ENCODE data around the gene LKAAEAR1.

LKAAEAR1 gene

GRCh38 chr20:64074963-64075362, 9.2 kb downstream of the LKAAEAR1 start:
- H3K4me3 ChIP-seq (ENCODE audit: low read depth in 1 of 2, low read length in 2 of 2): no peak overlapping the region
- no peak overlapping the region for H3K27ac ChIP-seq (ENCODE audit: low read length)
- H3K27me3 ChIP-seq (ENCODE audit: low read depth, low read length): no peaks in the 10 kb centered on the region
- peaks cover 0 to 29% of the 10 kb centered on the region in 2 donors for H3K36me3 ChIP-seq (ENCODE audit: control insufficient read depth in 1 of 2, insufficient read depth in 2 of 2, low read length in 2 of 2)
- H3K9me3 ChIP-seq (ENCODE audit: control insufficient read depth in 1 of 2, low read length in 2 of 2): no peaks in the 10 kb centered on the region
- H3K4me1 ChIP-seq (ENCODE audit: control insufficient read depth in 1 of 2, insufficient read depth in 2 of 2, low read length in 2 of 2): peaks cover 8 to 10% of the 10 kb centered on the region in 2 donors

- H3K9me3 ChIP-seq (ENCODE audit: control insufficient read depth in 1 of 2, low read length in 2 of 2): no peaks in the 10 kb centered on the region
- no peaks in the 10 kb centered on the region for H3K27me3 ChIP-seq (ENCODE audit: low read depth, low read length)
- H3K4me1 ChIP-seq (ENCODE audit: control insufficient read depth in 1 of 2, insufficient read depth in 2 of 2, low read length in 2 of 2): peaks cover 8 to 9% of the 10 kb centered on the region in 2 donors
- H3K36me3 ChIP-seq (ENCODE audit: control insufficient read depth in 1 of 2, insufficient read depth in 2 of 2, low read length in 2 of 2): peaks cover 0 to 29% of the 10 kb centered on the region in 2 donors
- no peak overlapping the region for H3K4me3 ChIP-seq (ENCODE audit: low read depth in 1 of 2, low read length in 2 of 2)
- no peak overlapping the region for H3K27ac ChIP-seq (ENCODE audit: low read length)
Observed at GRCh38 chr20:64074184-64074789, 9.9 kb downstream of the LKAAEAR1 start.

GRCh38 chr20:64073476-64074183, 10.6 kb downstream of the LKAAEAR1 start:
- H3K36me3 ChIP-seq (ENCODE audit: control insufficient read depth in 1 of 2, insufficient read depth in 2 of 2, low read length in 2 of 2): peaks cover 0 to 29% of the 10 kb centered on the region in 2 donors
- no peak overlapping the region for H3K27ac ChIP-seq (ENCODE audit: low read length)
- H3K4me1 ChIP-seq (ENCODE audit: control insufficient read depth in 1 of 2, insufficient read depth in 2 of 2, low read length in 2 of 2): peaks cover 2% of the 10 kb centered on the region in 2 donors
- no peak overlapping the region for H3K4me3 ChIP-seq (ENCODE audit: low read depth in 1 of 2, low read length in 2 of 2)
- no peaks in the 10 kb centered on the region for H3K27me3 ChIP-seq (ENCODE audit: low read depth, low read length)
- no peaks in the 10 kb centered on the region for H3K9me3 ChIP-seq (ENCODE audit: control insufficient read depth in 1 of 2, low read length in 2 of 2)

- no peak overlapping the region for H3K27ac ChIP-seq (ENCODE audit: low read length)
- H3K27me3 ChIP-seq (ENCODE audit: low read depth, low read length): no peaks in the 10 kb centered on the region
- no peak overlapping the region for H3K4me3 ChIP-seq (ENCODE audit: low read depth in 1 of 2, low read length in 2 of 2)
- H3K9me3 ChIP-seq (ENCODE audit: control insufficient read depth in 1 of 2, low read length in 2 of 2): no peaks in the 10 kb centered on the region
- H3K4me1 ChIP-seq (ENCODE audit: control insufficient read depth in 1 of 2, insufficient read depth in 2 of 2, low read length in 2 of 2): no peaks in the 10 kb centered on the region
- H3K36me3 ChIP-seq (ENCODE audit: control insufficient read depth in 1 of 2, insufficient read depth in 2 of 2, low read length in 2 of 2): peaks cover 0 to 29% of the 10 kb centered on the region in 2 donors
Observed at GRCh38 chr20:64072498-64073063, 11.6 kb downstream of the LKAAEAR1 start.

DNA sequence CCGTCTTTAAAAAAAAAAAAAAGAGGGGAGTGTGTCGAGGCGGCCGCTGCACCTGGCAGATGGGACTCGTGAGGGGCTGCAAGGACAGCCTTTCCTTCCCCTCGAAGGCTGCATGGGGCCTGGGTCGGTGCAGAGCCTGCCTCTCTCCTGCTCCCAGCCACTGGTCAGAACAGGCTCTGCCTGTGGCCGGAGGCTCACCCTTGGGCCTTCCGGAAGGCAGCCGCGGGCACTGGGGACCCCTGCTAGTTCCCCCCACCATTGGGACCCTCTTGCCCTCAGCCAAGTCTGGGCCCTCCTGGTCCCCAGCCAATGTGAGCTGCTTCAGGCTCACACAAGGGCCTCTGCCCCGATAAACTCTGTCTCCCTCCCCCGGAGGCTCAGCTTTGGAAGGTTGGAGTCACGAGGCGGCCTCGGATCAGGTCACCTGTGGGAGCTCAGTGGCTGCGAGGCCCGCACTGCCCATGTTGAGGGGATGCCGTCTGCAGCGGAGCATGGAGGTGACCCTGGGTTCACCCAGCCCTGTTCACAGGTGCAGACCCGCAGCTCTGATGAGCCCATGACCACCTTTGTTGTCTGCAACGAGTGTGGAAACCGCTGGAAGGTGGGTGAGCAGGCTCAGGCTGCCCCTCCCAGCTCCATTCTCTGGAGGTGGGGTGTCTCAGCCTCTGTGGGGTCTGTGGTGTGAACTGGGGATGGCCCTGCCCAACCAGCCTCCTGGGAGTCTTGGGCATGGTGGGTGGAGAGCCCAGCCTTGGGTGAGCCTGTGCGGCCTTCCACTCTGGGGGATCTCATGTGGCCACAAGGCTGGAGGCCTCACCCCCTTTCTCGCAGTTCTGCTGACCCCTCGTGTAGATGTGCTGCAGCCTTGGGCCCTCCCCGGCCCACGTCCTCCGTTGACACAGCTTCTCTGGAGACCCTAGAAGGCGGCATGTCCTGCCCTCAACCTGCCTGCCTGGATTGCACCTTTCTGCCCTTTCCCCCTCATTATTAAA, 12.6 kb downstream of the LKAAEAR1 start:
- no peaks in the 10 kb centered on the region for H3K9me3 ChIP-seq (ENCODE audit: control insufficient read depth in 1 of 2, low read length in 2 of 2)
- H3K4me1 ChIP-seq (ENCODE audit: control insufficient read depth in 1 of 2, insufficient read depth in 2 of 2, low read length in 2 of 2): no peaks in the 10 kb centered on the region
- H3K4me3 ChIP-seq (ENCODE audit: low read depth in 1 of 2, low read length in 2 of 2): no peak overlapping the region
- no peaks in the 10 kb centered on the region for H3K27me3 ChIP-seq (ENCODE audit: low read depth, low read length)
- H3K27ac ChIP-seq (ENCODE audit: low read length): no peak overlapping the region
- H3K36me3 ChIP-seq (ENCODE audit: control insufficient read depth in 1 of 2, insufficient read depth in 2 of 2, low read length in 2 of 2): peaks cover 0 to 29% of the 10 kb centered on the region in 2 donors

GRCh38 chr20:64070244-64070993, 13.8 kb downstream of the LKAAEAR1 start:
- Histone ChIP-seq H3K9me3 (ENCODE audit: control insufficient read depth in 1 of 2, low read length in 2 of 2) (no peaks in the 10 kb centered on the region), H3K4me1 (ENCODE audit: control insufficient read depth in 1 of 2, insufficient read depth in 2 of 2, low read length in 2 of 2) (no peaks in the 10 kb centered on the region), H3K36me3 (ENCODE audit: control insufficient read depth in 1 of 2, insufficient read depth in 2 of 2, low read length in 2 of 2) (peaks cover 0 to 29% of the 10 kb centered on the region in 2 donors), H3K27me3 (ENCODE audit: low read depth, low read length) (no peaks in the 10 kb centered on the region), H3K4me3 (ENCODE audit: low read depth in 1 of 2, low read length in 2 of 2) (no peak overlapping the region), H3K27ac (ENCODE audit: low read length) (no peak overlapping the region)

- peaks cover 0 to 29% of the 10 kb centered on the region in 2 donors for H3K36me3 ChIP-seq (ENCODE audit: control insufficient read depth in 1 of 2, insufficient read depth in 2 of 2, low read length in 2 of 2)
- peaks cover 0 to 1% of the 10 kb centered on the region in 2 donors for H3K4me1 ChIP-seq (ENCODE audit: control insufficient read depth in 1 of 2, insufficient read depth in 2 of 2, low read length in 2 of 2)
- no peaks in the 10 kb centered on the region for H3K27me3 ChIP-seq (ENCODE audit: low read depth, low read length)
- no peak overlapping the region for H3K4me3 ChIP-seq (ENCODE audit: low read depth in 1 of 2, low read length in 2 of 2)
- H3K9me3 ChIP-seq (ENCODE audit: control insufficient read depth in 1 of 2, low read length in 2 of 2): no peaks in the 10 kb centered on the region
- no peak overlapping the region for H3K27ac ChIP-seq (ENCODE audit: low read length)
Observed at GRCh38 chr20:64069614-64070243, 14.5 kb downstream of the LKAAEAR1 start.

GRCh38 chr20:64069209-64069613, 15.0 kb downstream of the LKAAEAR1 start:
- no peak overlapping the region for H3K27ac ChIP-seq (ENCODE audit: low read length)
- no peak overlapping the region for H3K4me3 ChIP-seq (ENCODE audit: low read depth in 1 of 2, low read length in 2 of 2)
- H3K27me3 ChIP-seq (ENCODE audit: low read depth, low read length): no peaks in the 10 kb centered on the region
- no peaks in the 10 kb centered on the region for H3K9me3 ChIP-seq (ENCODE audit: control insufficient read depth in 1 of 2, low read length in 2 of 2)
- peaks cover 0 to 7% of the 10 kb centered on the region in 2 donors for H3K4me1 ChIP-seq (ENCODE audit: control insufficient read depth in 1 of 2, insufficient read depth in 2 of 2, low read length in 2 of 2)
- H3K36me3 ChIP-seq (ENCODE audit: control insufficient read depth in 1 of 2, insufficient read depth in 2 of 2, low read length in 2 of 2): peaks cover 0 to 25% of the 10 kb centered on the region in 2 donors

GRCh38 chr20:64068386-64069208, 15.6 kb downstream of the LKAAEAR1 start:
- Histone ChIP-seq H3K4me1 (ENCODE audit: control insufficient read depth in 1 of 2, insufficient read depth in 2 of 2, low read length in 2 of 2) (peaks cover 0 to 12% of the 10 kb centered on the region in 2 donors), H3K27ac (ENCODE audit: low read length) (no peak overlapping the region), H3K27me3 (ENCODE audit: low read depth, low read length) (no peaks in the 10 kb centered on the region), H3K36me3 (ENCODE audit: control insufficient read depth in 1 of 2, insufficient read depth in 2 of 2, low read length in 2 of 2) (peaks cover 0 to 19% of the 10 kb centered on the region in 2 donors), H3K4me3 (ENCODE audit: low read depth in 1 of 2, low read length in 2 of 2) (no peak overlapping the region), H3K9me3 (ENCODE audit: control insufficient read depth in 1 of 2, low read length in 2 of 2) (no peaks in the 10 kb centered on the region)
